DMS114 treated with DMSO at 0.1 percent for 48 hours (cell line): Measurements from ENCODE around the gene CDC42BPB.
"Not testable (repeated sequence)": the region's sequence is repeated elsewhere in the genome, so short reads cannot be mapped to it uniquely, and the experiment has no call there.

Source experiments
- DNase-seq: peaks from one replicate; lab custom pipeline; 2025; ENCODE audit not compliant: unreplicated experiment; lab: John Stamatoyannopoulos, UW

The CDC42BPB gene

DNA sequence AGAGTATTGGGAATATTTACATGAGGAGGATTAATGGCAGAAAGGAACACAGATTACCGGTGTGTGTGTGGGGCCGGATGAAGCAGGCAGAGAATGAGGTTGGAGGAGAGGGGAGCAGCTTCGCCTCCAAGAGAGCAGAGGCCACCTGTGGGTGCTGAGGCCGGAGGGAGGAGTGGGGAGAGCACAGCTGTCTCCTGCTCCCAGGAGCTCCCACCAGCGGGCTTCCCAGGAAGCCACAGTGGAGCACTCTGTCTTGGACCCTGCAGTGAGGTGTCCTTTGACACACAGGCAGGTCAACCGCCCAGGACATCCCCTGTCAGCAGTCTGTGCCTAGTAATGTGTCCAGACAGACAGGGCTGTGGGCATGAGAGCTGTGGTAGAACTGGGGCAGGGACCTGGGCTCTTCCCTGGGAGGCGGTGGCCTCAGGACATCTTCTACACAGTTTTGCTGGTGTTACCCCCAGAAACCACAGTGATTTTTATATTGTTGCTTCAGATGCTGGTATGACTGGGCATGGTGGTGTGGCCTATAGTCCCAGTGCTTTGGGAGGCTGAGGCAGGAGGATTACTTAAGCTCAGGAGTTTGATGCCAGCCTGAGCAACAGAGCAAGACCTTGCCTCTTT lies 153.3 kb downstream of the CDC42BPB start:
- no peak for DNase-seq

DNA sequence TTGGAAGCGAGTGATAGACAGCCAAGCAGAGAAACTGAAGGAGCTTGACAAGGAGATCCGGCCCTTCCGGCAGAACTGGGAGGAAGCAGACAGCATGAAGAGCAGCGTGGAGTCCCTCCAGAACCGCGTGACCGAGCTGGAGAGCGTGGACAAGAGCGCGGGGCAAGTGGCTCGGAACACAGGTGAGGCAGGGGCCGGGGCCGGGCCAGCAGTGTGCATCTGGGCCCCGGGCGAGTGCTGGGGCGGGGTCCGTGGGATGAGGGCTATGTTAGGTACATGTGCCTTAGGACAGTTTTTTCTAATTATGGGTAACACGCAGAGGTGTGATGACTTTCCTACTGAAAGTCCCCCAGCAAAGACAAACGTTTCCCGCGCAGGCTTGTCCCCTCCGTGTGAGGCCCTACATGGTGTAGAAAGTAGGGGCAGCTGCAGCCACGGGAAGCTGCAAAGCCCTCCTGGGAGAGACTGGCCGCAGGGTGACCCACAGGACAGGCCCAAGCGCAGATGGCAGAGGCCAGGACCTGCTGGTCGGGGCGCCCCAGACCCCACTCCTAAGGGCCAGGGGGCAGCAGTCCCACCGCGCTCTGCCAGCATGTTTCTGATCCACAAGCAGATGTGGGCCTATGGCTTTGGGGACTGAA lies 154.0 kb downstream of the CDC42BPB start:
- DNase-seq: no peak

DNA sequence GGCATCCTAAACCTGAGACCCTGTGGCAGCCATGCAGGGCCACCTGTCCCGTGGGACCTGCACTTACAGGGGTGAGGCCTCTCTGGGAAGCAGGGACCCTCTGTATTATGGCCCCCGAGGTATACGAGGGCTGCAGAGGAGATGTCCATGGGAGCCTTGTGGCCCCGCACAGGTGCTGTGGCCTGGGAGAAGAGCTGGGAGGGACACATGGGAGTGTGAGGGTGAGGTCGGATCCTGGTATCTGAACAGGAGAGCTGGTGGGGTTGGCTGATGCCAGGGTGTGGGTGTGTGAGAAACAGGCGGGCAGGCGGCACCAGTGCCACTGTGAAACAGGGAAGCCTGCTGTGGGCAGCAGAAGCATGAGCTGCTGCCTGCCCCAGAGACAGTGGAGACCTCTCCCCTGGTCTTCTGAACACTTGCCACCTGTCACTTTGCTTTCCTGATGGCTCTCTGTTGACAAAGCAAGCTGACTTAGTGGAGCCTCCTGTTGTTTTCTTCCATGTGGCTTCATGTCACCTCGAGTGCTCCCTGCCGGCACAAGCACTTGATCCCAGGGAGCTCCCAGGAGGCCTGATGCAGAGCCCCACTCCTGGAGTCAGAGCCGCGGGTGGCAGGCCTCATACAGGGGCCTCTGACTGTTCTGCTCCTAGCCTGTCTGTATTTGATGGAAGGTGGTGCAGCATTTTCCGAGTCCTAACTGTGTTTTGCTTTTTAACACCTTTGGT lies 154.7 kb downstream of the CDC42BPB start:
- DNase-seq: no peak

DNA sequence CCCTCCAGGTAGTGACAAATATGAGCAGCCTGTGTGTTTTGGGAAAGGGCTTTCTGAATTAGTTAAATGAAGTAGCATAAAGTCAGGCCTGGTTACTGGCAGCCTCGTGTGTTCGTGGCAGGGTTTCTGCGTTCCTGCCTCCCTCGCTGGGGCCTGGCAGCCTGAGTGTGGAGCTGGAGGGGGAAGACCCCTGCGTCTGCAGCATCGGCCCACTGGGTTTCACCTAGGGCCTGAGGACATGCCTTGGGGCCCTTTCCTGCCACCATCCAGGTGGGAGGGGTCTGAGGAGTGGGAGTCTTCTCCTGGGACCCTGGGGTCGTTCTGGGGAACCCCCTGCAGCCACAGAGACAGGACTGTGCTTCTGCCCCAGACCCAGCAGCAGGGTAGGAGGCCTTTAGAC lies 155.3 kb downstream of the CDC42BPB start:
- DNase-seq: no peak

DNA sequence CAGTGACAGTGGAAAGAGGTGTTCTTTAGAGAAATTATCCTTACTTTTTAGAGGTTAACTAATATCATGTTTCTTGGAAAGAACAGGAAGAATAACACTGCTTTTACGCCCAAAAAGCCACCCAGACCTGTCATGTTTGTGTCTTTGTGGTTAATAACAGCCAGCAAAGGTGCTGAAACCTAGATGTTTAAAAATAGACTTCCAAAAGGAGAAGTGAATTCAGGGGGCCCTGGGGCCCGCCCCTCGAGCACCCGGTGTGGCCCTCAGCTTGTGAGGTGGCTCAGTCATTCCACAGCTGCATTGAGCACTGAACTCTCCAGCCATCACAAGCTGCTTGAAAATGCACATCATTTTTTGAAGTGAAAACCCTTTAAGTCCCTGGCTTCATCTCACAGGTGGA lies 155.7 kb downstream of the CDC42BPB start:
- DNase-seq: no peak

DNA sequence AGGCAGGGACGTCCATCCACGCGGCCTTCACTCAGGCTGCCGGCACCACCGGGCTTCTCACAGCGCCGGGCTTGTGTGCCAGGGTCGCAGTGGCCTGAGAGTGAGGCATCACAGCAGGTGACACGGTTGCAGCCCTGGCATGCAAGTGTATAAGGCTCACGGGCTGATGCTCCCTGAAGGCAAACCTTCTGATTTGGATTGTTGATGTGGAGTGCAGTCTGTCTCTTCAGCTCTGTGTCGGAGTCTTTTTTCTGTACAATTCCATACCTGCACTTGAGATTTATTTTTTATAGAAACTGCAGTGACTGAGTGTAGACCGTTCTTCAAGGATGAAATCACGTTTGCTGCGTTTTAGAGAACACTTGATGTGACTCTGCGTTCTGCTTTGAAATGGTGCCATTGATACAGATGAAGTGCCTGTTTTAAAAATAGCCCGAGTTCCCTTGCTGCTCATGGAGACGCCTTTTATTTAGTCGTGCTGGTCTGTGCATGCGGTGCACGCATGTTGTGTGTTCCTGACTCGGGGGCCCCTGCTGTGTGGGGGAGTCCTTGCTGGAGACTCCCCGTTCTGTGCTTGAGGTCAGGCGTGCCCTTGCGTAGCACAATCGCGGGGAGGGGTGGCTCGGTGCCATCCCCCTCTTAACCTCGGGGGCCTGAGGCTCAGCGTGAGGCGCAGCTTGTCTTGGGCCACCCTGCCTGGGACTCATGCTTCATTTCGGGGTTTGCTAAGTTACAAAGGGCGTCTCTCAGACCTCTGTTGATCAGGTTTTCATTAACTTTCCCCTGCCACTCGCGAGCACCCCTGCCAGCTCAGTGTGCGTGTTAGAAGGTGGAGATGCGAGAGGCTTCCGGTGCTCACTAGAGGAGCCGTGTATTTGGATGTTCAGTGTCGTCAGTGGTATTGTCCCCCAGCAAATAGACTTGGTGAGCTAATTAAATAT lies 156.4 kb downstream of the CDC42BPB start:
- no peak for DNase-seq

DNA sequence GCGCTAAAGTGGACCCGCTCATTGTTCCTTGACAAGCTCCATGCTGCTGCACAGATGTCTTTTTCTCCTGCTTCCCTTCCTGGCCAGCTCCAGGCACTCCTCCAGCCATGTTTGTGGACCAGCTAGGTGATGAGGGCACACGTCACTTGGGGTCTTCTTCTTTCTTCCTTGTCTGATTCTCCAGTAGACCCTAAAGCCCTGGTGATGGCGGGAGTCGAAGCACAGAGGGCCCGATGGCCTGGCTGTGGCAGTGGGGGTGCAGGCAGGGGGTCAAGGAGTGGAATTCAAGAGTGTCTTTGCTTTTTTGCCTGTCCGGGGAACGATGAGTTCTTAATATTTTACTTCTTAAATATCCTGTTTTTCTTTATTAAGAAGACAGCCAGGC lies 157.8 kb downstream of the CDC42BPB start:
- no peak for DNase-seq

DNA sequence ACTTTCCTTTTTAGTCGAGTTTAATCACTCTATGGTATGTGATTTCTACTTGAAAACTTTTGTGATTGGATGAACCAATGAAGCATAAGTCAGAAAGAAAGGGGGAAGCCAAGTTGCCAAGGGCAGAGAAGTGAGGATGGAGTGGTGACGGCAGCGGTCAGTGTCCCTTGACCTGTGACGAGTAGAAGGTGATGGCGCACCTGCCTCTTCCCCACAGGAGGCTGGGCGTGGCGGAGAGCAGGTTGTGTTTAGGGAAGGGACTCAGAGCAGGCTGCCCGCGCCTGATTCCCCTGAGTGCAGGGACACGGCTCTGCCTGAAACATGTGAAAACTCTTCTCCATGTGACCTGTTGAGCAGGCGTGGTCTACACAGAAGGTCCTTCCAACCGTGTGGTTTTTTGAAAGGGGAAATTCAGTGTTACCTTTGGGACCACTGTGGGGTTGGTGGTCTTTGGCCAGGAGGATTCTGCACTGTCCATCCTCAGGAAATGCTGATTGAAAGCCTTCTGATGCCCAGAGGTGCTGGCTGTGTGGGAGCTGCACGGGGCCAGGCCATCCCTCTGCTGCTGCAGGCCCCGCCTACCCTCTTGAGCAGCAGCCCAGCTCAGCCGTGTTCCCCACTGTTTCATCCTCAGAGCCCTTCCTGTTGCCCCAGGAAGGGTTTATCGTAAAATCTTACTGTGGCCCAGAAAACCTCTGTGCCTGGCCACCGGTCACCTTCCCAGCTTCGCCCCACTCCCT lies 158.4 kb downstream of the CDC42BPB start:
- DNase-seq: no peak

DNA sequence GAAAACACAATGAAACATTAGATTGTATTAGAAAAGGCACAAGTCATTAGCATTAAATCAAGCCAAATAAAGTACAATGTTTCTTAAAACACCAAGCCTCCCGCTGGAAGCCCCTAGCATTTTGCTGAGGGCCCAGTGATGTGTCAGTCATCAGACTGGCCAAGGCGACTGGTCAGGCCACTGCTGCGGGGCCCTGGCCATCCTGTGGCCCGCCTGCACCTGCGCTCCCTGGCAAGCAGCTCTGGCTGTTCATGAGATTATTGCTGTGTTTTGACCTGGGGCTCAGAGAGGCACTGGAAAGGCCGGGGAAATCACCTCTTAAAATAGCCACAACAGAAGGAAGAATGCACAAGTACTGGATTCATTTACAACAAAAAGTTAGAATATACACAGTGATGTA lies 159.1 kb downstream of the CDC42BPB start:
- DNase-seq: no peak

DNA sequence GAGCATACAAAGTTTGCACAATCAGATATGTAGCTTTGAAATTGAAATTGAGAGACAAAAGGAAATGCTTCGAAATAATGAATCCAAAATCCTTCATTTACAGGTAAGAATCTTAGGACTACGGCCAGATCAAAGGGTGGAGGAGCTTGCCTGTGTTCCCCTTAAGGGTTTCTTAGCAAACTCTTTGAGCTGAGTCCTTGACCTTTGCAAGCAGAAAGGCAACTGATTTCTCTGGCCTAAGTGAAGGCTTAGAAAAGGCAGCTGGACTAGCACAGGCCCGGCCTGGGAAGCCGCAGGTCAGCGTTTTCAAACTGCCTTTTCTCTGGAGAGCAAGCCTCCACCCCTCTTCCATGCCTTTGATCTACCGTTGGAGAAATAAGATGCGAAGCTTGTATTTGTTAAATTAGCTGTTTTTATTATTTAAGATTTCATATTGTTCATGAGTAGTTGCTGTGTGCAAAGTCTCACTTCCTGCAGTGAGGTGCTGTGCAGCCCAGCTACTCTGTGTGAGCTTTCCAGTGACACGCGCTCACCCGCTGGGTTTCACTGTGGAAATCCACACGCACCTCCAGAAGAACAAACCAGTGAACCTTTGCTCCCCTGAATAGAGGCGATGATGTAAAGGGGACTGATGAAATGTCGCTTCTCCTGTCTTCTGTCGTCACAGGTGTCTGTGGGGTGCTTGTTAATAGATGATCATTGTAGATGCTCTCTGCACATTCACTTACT lies 159.9 kb downstream of the CDC42BPB start:
- DNase-seq: no peak

DNA sequence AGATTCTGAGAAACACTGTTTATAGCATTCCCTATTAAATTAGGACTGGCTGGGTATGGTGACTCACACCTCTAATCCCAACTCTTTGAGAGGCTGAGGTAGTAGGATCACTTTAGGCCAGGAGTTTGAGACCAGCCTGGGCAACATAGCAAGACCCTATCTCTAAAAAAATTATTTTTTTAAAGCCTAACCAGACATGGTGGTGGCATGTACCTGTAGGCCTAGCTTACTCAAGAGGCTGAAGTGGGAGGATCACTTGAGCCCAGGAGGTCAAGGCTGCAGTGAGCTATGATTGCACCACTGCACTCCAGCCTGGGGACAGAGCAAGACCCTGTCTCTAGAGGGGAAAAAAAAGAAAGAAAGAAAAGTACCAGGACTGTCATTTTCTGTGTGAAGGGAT lies 160.6 kb downstream of the CDC42BPB start:
- DNase-seq: not testable (repeated sequence)

DNA sequence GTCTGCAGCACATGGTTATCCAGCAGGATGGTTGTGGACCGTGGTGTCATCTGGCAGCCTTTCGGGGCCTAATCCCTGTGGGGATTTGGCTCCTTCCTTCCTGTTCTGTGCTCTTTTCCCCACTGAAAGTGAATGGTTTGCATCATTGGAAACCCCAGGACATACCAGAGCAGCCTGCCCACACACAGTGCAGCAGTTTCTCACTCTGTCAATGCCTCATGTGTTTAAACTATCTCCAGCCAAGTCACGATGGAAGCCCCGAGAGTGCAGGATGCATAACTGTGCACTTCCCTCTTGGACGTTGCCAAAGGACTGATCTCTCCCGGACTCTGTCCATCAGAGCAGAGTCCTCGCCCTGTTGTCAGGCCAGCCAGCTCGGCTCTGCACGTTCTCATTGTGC lies 163.9 kb downstream of the CDC42BPB start:
- DNase-seq: no peak

DNA sequence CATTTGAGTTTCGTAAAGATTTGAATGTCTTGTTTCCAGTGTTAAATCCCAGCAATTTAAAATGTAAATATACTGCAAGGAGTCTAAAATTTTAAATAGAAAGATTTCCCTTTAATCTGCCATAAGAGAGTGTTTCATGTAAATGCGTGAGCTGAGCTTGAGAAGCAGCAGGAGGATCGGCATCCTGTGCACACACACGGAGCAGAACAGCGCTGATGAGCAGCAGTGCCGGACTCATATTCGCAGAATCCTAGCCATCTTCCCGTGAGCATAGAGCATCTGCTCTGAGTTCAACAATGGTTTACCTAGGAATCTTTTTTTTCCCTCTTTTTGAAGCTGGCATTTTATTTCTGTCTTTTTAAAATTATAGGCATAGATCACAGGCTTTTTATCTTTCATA lies 164.7 kb downstream of the CDC42BPB start:
- DNase-seq: no peak

DNA sequence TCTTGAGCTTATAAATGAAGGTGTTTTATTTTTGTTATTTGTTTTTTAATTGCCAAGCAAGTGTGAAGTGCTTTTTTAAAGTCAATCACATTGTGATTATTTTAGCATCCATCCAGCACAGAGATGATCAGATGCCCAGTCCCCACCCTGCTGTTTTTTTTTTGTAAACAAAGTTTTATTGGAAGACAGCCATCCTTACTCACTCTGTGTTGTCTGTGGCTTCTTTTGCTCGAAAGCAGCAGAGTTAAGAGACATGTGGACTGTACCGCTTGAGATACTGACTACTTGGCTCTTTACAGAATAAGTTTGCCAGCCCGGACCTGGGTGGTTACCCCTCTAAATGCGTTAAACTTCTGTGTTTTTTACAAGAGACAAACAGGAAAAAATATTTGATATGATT lies 165.8 kb downstream of the CDC42BPB start:
- DNase-seq: no peak

DNA sequence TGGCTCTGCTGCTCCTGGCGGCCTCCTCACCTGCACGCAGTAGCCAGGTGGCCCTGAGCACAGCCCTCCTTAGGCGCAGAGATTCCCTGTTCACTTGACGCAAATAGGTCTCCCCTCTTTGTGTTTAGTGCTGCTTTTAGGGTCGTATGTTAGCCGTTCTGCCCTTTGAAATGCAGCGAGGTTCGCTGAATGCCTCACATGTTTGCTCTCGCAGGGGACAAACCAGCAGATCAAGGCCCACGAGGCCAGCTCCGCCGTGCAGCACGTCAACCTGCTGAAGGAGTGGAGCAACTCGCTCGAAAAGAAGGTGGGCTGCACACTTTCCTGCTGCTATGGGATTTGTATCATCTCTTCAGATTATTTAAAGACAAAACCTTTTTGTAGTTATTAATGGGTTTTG lies 166.2 kb downstream of the CDC42BPB start:
- DNase-seq: no peak

DNA sequence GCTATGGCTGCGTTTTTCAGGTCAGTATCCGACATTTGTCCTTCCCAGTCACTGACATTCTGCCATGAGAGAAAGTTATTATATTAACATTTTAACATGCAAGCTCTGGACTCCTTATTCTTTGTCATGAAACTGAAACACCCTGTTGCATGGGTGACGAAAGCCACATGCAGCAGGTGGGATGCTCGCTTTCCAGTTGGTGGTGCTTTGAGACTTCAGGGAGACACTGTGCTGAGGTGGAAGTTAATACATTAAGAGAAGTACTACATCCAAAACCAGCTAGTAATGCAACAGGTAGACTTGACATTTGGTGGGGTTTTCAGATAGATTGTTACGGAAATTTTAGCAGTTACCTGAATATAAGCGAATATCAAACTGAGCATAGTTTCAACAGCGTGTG lies 167.7 kb downstream of the CDC42BPB start:
- DNase-seq: no peak

DNA sequence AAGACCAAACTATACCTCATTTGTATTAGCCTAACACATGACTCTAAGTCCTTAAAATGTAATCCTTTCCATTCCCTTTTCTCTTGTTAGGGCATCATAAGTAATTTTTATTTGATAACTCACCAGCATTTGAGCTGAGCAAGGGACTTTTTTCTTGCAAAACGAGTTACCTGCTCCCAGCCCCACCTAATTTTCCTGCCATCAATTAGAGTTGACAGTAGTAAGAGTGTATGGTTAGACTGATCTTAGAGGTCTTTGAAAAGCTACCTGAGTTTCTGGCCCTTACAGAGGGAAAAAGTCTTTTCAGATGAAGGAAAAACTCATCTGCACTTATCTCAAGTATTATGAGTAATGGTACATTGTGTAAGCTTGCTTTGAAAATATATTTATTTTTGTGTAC lies 168.6 kb downstream of the CDC42BPB start:
- DNase-seq: no peak

DNA sequence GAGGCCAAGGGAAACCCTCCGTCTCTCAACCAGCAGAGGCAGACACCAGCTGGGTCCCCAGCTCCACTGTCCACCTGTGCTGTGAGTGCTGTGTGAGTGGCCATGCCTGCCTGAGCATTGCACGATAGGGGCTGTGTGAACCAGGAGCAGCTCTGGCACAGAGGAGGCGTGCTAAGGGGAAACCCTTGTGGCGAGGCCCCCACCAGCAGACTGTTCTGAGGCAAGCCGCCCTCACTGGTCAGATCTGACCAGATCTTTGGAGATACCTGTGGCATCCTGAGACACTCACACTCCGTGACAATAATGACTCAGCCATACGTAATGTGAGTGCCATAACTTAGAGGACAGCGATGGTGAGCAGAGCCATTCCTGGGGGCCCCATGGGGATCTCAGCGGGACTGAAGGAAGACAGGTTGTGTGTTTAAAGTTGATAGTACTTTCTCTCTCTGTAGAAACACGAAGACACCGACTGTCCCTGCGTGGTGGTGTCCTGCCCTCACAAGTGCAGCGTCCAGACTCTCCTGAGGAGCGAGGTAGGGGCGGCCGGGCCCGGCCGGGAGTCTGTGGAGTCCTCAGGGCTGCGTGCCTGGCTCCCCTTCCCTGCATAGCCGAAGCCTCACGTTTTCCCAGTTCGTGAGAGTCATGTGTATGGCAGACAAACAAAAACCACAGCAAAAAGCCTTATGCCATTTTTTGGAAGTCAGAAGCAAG lies 171.5 kb downstream of the CDC42BPB start:
- no peak for DNase-seq

DNA sequence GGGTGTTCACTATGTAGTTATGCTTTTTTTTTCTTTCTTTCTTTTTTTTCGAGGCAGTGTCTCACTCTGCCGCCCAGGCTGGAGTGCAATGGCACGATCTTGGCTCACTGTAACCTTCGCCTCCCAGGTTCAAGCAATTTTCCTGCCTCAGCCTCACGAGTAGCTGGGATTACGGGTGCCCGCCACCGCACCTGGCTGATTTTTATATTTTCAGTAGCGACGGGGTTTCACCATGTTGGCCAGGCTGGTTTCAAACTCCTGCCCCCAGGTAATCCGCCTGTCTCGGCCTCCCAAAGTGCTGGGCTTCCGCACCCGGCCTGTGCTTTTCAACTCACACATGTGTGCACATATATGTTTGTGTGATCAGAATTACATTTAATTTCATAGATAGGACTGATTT lies 173.8 kb downstream of the CDC42BPB start:
- no peak for DNase-seq
